HG03064 (cell line): ENCODE results near the gene TNNI3K.
"Not testable (repeated sequence)": the region's sequence is repeated elsewhere in the genome, so short reads cannot be mapped to it uniquely, and the experiment has no call there.

Source experiments
- ATAC-seq: cut with Tn5 transposase; IDR thresholded peaks from one replicate; pipeline ENCODE4 v1.9.1; 2021; ENCODE audit warnings: low read depth; ENCODE audit not compliant: unreplicated experiment

The TNNI3K gene, protein sequence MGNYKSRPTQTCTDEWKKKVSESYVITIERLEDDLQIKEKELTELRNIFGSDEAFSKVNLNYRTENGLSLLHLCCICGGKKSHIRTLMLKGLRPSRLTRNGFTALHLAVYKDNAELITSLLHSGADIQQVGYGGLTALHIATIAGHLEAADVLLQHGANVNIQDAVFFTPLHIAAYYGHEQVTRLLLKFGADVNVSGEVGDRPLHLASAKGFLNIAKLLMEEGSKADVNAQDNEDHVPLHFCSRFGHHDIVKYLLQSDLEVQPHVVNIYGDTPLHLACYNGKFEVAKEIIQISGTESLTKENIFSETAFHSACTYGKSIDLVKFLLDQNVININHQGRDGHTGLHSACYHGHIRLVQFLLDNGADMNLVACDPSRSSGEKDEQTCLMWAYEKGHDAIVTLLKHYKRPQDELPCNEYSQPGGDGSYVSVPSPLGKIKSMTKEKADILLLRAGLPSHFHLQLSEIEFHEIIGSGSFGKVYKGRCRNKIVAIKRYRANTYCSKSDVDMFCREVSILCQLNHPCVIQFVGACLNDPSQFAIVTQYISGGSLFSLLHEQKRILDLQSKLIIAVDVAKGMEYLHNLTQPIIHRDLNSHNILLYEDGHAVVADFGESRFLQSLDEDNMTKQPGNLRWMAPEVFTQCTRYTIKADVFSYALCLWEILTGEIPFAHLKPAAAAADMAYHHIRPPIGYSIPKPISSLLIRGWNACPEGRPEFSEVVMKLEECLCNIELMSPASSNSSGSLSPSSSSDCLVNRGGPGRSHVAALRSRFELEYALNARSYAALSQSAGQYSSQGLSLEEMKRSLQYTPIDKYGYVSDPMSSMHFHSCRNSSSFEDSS

DNA sequence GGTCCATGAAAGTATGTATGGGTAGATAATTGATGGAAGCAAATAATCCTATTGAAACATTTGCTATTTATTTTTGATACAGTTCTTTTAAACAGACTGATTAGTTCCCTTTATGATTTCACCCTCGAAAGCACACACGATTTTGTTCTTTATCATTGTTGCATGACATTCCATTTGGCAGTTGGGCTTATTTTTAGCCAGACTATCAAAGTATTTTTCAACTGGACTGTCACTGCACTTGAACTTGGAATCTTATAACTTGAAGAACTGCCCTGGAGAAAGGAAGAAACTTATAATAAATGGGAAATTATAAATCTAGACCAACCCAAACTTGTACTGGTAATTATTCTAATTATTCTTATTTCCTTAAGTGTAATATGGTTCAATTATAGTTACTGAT is at the start of gene TNNI3K:
TSS of gene TNNI3K (plus strand) at position 235 of the 400 bp plus-strand sequence. CDS start at position 300, 65 bp downstream.
- ATAC-seq = no peak

DNA sequence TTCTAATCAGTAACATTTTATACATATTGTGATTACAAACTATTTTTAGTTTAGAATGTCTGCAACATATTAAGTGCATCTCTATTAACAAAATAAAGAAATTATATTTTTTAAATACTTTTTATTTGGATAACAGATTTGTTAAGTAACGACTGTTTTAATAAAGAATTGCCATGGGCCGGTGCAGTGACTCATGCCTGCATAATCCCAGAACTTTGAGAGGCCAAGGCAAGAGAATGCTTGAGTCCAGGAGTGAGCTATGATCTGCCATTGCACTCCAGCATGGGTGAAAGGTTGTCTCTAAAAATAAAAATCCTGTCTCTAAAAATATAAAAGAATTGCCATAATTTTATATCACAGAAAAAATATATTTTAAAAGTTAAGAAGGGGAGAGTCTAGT is 41.3 kb upstream of the TNNI3K start:
- no peak for ATAC-seq

DNA sequence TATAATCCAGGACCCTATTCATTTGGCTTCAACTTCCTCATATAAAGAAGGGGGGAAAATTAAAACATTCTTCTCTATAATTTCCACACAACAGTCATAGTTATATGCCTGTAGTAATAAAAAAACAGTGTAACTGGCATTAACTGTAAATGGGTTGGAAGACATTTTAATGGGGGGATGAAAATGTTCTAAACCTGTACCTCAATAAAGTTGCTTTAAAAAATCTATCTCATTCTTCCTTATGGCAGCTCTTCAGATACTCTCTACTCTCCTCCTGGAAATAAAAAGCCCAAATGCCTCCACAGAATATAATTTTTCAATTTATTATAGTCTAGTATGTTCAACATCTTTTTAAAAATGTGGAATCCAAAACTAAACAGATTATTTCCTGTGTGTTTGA is 39.8 kb upstream of the TNNI3K start:
- no peak for ATAC-seq

DNA sequence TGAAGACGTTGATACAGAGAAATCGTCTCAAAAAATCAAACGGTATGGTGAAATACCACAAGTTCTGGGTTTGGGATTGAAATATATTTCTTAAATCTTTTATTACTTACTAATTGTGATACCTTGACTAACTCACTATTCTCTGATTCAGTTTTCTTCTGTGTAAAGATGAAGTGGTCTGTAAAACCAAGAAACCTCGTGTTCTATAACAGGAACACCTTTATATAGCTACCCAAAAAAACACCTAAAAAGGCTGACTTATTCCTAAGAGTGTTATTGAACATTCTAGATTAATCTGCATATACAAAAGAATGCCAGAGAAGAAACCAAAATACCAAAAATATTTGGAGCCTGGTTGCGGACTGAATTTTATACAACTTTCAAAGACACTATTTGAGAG is 37.9 kb upstream of the TNNI3K start:
- no peak for ATAC-seq

DNA sequence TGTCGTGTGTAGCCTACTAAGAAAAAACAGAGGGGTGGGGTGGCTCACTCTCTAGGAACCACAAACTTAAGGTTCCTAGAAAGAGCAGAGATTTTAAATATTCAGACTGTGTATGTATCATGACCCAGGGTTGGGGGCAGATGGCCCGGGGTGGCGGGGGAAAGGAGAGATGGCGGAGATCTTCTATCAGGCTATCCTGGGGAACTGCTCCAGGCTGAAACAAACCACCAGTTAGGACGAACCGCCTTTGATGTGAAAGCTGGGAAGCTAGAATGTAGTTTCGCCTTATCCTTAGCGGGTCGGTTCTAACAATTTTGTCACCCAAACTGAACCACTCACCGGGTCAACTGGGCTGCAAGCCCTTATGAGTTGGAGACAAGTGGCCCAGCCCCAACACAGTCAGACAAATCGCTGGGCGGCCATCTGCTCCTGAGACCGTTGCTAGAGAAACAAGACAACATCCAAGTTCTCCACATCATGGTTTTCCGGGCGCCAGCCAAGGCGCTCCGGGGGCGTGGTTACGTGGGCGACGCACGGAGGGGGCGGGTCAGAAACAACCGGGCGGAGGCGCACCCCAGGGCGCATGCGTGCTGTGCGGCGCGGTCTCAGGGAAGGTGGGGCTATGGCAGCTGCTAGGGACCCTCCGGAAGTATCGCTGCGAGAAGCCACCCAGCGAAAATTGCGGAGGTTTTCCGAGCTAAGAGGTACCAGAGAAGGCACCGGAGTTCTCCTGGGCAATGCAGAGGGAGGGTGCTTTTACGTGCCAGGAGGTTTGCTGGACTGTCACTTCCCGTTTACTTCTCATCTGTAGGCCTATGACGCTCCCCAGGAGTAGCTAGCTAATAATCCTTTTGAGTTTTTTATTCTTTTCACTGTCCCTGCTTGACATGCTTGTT is 37.3 kb upstream of the TNNI3K start, which contains the start of the genes FPGT and LRRIQ3:
TSS of gene FPGT (plus strand) at position 586 of the 896 bp plus-strand sequence. CDS start at position 623, 37 bp downstream.
TSS of gene LRRIQ3 (minus strand) at position 520 of the 896 bp plus-strand sequence. CDS start 14,492 bp downstream, outside the sequence.
- peak; percentile 94 for ATAC-seq

DNA sequence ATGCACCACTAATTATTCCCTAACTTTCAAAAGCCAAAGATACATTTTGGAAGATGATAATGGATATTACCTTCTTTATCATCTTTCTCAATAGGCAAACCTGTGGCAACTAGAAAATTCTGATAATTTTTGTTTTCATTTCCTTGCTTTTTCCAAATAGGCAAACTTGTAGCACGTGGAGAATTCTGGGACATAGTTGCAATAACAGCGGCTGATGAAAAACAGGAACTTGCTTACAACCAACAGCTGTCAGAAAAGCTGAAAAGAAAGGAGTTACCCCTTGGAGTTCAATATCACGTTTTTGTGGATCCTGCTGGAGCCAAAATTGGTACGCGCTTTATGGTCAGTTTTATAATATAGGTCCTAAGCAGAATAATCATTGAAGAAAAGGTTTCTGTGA is 35.7 kb upstream of the TNNI3K start:
- ATAC-seq = no peak

DNA sequence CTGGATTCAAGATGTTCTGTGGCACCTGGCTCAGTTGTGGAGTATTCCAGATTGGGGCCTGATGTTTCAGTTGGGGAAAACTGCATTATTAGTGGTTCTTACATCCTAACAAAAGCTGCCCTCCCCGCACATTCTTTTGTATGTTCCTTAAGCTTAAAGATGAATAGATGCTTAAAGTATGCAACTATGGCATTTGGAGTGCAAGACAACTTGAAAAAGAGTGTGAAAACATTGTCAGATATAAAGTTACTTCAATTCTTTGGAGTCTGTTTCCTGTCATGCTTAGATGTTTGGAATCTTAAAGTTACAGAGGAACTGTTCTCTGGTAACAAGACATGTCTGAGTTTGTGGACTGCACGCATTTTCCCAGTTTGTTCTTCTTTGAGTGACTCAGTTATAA is 29.9 kb upstream of the TNNI3K start:
- ATAC-seq = no peak

DNA sequence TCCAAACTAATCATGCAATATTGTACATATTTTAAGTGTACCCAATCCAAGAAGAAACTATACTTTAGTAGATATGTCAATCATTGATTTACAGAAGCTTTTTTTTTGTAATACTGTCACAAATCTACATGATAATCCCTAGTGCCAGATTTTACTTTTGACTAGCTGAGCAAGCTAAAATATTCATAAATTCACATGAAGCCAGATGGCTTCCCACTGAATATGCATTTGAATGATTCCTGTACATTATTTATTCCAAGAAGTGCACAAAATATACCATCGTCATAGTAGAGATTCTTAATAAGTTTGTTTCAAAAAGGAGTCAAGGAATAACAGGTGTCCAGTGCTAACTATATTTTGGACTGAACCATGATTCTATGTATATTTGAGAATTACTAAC is 20.0 kb upstream of the TNNI3K start:
- ATAC-seq = no peak

DNA sequence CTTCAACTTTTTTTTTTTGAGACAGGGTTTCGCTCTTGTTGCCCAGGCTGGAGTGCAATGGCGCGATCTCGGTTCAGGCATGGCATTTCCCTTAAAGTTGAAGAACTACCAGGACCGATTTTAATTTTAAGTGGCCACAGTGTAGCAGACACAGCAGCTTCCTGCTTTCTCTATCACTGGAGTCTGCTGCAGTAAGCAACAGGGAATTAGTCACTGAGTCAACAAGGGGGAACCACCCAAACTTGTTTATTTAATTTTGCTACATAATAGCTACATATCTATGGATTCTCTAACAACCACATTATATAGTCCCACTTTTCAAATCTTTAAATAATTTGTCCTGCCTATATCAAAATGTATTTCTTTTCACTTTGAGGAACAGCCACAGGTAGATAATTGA is 12.5 kb upstream of the TNNI3K start:
- no peak for ATAC-seq

DNA sequence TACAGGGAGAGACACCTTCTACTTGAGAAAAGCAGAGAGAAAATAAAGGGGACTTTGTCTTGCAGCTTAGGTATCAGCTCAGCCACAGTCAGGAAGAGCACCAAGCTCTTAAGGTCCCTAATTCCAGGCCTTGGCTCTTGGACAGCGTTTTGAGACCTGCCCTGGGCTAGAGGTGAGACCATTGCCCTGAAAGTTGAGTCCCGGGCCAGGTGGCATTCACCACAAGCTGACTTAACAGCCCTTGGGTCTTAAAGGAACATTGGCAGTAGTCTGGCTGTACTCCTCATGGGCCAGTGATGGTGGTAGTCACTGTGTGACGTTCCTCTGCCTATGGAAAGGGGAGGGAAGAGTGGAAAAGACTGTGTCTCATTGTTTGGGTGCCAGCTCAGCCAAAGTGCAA is 11.7 kb upstream of the TNNI3K start:
- no peak for ATAC-seq

DNA sequence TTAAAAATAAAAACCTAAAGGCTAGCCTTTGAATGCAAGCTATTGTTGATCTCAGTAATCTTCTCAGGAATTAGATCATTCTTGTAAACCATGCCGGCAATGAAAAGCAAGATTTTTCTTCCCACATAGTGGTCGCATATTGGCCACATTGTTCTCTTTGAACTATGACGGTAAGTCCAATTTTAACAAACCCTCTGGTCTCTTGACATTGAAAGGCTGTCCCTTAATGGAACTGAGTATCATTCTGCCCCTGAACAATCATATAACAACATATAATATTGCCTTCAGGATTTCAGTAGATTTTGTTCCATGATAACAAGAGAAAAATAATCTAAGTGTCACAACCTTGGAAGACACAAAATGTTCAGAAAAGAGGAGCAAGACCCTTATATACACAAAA is 1.3 kb downstream of the TNNI3K start:
- ATAC-seq = no peak

DNA sequence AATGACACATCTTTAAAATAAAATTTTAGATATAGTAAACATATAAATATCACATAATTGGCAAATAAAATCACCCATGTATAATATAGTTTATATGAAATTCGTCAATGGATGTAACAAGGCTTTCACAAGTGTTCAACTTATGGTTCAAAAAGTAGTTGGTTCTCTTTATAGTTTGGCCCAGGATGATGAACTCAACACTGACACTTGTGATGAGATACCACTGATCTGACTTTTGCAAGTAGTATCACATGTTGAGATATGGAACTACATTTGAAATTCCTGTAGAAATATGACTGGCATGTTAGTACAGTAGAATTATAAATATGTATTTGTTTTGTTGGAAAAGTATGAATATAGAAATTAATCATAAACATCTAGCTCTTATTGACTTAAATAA is 1.8 kb downstream of the TNNI3K start:
- ATAC-seq = no peak

DNA sequence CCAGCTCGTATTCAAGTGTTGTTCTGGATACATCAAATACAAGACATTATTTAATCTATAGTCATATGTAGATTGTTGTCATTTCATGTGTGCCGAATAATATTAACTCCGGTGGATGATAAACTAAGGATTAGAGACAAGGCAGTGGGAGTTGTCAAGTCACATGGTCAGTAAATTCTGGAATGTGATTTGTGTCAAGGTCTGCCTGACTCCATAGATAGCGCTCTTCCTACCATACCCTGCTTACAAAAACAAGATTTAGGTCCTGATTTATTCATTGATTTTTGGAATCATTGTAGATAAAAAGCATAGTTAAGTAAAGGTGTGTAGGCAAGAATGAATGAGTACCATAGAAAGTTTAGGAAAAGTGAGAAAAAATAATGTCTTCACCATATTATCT is 2.6 kb downstream of the TNNI3K start:
- ATAC-seq = no peak

DNA sequence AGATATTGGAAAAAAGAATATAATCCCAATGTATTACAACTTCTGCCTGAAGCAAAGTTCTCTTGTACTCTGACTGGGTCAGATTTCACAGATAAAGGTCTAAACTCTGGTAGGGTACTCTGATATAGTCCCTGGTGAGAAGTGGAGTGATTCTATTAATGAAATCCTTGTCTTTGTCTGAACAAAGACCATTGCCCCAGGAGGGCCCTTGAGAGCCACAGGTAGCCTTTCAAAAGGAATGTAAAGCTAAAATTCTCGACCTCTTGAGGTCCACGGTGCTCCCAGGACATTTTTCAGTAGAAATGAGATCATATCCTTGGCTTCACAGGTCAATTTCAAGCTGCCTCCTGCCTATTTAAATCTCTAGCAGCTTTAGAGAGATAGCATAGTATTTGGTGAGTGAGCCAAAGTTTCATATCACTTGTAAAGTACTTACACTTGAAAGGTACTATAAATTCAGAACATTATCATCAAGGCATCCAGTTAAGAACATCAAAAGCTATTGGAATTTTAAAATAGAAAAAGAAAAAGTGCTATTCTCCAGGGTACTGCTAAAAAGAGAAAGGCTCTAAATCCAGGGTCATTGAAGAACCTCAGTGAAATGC is 10.1 kb downstream of the TNNI3K start:
- ATAC-seq = no peak

DNA sequence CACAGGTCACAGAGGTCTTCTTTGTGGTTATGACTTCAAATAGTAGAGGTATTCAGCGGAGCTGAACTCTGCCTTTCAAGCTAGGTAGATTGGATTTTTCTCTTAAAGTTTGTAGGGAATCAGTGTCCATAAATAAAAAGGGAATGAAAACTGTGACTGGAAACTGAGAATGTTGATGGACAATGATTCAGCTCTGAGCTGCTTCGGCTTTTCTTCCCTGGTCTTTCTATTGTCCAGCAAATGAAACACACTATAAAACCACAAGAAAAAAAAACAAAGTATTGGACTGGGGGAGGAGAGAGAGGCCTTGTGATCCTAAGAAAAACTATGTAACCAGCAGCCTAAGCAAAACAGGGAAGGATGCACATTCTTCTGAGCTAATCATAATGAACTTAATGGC is 11.1 kb downstream of the TNNI3K start:
- no peak for ATAC-seq

DNA sequence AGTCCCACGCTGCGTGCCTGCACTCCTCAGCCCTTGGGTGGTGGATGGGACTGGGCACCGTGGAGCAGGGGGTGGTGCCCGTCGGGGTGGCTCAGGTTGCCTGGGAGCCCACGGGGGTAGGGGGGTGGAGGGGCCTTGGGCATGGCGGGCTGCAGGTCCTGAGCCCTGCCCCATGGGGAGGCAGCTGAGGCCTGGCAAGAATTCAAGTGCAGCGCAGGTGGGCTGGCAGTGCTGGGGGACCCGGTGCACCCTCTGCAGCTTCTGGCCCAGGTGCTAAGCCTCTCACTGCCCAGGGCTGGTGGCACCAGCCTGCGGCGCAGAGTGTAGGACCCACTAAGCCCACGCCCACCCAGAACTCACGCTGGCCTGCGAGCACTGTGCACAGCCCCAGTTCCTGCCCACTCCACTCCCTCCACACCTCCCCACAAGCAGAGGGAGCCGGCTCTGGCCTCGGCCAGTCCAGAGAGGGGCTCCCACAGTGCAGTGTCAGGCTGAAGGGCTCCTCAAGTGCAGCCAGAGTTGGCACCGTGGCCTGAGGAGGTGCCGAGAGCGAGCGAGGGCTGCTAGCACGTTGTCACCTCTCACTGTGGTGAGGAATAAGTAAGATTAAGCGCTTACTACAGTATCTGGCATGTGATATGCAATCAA is 12.8 kb downstream of the TNNI3K start:
- ATAC-seq = no peak

DNA sequence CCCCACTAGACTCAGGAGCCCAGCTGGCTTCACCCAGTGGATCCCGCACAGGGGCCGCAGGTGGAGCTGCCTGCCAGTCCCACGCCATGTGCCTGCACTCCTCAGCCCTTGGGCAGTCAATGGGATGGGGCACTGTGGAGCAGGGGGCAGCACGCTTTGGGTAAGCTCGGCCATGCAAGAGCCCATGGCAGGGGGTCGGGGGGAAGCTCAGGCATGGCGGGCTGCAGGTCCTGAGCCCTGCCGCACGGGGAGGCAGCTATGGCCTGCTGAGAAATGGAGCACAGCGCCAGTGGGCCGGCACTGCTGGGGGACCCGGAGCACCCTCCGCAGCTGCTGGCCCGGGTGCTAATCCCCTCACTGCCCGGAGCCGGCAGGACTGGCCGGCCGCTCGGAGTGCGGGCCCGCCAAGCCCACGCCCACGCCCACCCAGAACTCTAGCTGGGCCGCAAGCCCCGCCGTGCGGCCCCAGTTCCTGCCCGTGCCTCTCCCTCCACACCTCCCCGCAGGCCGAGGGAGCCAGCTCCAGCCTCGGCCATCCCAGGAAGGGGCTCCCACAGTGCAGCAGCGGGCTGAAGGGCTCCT is 18.1 kb downstream of the TNNI3K start:
- not testable (repeated sequence) for ATAC-seq

DNA sequence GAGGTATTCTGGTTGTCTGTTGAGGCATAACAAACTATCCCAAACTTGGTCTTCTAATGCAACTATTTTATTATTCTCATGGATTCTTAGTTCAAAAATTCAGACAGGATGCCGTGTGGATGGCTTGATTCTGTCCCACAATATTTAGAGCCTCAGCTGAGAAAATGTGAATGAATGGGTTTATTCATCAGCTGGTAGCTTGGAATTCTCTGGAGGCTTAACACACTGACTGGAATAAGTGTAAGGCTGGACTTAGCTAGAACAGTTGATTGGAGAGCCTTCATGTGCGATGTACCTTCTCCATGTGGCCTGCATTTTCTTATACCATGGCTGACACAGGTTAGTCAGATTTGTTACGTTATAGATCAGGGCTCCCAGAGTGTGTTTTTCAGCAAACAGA is 30.8 kb downstream of the TNNI3K start:
- no peak for ATAC-seq

DNA sequence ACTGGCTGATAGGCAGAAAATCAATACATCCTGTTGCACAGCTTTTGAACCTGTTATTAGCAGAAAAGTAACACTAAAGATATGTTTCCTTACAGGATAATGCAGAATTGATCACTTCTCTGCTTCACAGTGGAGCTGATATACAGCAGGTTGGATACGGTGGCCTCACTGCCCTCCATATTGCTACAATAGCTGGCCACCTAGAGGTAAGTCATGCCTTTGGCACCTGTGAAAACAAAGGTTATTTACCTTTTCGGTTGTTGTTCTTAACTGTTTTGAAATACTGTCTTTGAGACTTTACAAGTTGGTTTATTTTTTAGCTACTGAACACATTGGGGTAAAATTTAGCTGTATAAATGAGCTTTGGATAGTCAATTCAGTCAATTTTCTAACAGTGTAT is 36.3 kb downstream of the TNNI3K start:
- ATAC-seq = no peak
